ENCODE measurements around the gene CERS3.
"Not testable (repeated sequence)": the region's sequence is repeated elsewhere in the genome, so short reads cannot be mapped to it uniquely, and the experiment has no call there.

The CERS3 gene

DNA sequence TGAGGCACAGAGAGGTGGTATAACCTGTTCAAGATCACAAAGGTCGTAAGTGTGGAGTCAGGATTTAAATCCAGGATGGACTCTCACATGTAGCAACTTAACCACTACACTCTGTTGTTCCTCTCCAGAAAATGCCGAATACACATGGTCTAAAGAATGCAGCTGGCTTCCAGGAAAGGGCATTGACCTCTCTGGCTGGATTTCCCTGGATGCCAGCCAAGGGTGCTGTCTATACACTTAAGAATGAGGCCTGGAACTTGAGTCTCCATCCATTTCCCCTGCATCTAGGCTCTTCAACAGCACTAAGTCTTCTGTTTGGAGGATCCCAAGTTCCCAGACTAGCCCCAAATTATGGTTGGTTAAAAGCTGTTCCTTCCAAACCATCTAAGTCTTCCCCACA, 60.5 kb downstream of the CERS3 start:
- DNase-seq (ENCODE audit: low read depth in 2 of 3, low spot score in 1 of 3), result no peak

DNA sequence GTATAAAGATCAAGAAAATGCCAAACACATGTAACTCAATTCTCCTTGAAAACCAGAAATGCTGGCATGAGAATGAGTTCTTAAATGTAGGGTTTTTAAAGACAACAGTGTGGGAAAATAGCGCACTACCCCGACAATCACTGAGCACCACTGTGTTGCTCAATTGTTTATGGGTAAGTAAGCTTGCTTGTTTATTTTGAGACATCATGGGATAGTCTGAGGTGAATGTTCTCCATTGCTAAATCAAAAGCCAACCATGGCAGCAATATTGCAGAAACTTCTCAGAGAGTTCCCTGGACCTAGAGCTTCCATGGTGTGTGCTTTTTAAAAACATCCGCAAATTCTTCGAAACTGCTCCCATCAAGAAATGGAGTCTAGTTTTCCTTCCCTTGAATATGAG, 62.7 kb downstream of the CERS3 start:
- no peak for DNase-seq (ENCODE audit: low read depth in 2 of 3, low spot score in 1 of 3)

DNA sequence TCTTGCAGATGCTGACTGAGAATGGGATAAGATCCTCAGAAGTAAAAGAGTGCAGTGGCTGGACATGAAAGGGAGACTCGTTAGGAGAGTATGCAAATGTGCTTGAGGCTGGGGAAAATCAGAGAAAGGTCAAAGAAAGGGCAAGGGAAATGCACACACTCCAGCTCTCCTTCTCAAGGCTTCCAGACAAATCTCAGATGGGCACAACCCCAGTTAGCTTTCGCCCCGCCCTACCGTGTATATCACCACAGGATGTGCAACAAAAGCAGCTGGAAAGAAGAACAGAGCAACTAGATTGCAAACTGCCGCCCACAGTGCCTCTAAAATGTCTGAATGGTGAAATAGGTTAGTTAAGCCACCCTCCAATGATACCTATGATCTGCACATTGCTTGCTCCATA, 63.9 kb downstream of the CERS3 start:
- DNase-seq (ENCODE audit: low read depth in 2 of 3, low spot score in 1 of 3), result no peak

DNA sequence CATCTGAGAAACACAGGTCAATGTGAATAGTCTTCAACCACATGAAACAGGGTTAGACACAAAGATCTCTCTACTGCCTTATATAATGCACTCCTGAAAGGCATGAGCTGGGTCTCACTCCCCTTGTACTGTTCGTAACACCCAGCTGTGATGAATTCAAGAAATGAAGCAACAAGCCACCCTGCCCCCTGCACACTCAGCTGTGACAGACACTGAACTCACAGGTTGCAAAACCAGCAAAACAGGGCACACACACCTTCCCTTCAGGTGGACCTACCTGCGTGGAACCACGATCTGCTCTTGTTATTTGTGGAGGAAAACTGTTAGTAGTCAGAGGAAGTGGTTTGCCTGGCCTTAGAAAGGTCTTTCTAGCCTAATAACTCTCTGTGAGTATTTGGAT, 64.5 kb downstream of the CERS3 start:
- no peak for DNase-seq (ENCODE audit: low read depth in 2 of 3, low spot score in 1 of 3)

DNA sequence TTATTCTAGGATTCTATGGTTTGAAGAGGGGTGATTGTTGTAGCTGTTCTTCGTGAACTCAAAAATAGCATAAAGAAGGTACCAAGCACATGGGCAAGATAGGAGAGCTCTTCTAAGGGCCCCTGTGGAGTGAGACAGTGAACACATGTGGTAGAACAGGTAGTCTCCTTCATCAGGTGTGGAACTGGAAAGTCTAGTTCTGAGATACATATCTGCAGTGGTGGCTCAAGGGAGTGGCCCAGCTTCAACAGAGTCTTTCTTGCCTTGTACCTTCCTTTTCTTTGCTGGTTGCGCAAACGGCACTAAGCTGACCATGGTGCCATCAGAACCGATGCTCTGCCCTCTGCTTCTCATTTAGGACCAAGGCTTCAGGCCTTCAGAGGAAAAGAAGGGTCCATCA, 65.2 kb downstream of the CERS3 start:
- DNase-seq (ENCODE audit: low read depth in 2 of 3, low spot score in 1 of 3), result no peak

DNA sequence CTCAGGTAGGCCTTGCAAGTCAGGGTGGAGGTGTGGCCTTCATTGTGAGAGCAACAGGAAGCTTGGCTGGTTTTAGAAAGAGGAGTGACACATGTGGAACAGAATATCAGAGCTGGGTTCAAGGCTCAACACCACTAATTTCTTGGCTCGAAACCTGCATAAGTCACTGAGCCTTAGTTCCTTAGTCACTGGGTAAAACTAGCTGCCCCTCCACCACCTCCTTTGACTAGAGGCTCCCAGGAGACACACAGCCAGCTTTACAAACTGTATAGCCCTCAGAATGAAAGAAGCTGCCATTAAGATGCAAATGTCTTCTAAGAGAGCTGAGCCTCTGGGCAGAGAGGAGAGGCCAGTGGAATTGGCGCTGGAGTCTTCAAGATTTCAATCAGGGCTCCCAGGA, 67.7 kb downstream of the CERS3 start:
- DNase-seq (ENCODE audit: low read depth in 2 of 3, low spot score in 1 of 3), result no peak

DNA sequence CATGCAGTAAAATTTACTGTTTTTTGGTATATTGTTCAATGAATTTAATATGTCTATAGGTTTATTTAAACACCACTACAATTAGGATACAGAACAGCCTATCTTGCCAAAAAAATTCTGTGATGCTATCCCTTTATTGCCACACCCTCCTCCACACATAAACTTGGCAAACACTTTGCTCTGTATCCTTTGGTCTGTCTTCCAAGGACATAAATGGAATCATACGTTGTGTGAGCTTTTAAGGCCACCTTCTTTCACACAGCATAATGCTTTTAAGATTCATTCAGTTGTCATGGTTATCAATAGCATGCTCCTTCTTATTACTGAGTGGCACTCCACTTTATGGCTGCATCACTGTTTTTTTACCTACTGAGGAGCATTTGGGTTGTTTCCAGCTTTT, 71.5 kb downstream of the CERS3 start:
- no peak for DNase-seq (ENCODE audit: low read depth in 2 of 3, low spot score in 1 of 3)

DNA sequence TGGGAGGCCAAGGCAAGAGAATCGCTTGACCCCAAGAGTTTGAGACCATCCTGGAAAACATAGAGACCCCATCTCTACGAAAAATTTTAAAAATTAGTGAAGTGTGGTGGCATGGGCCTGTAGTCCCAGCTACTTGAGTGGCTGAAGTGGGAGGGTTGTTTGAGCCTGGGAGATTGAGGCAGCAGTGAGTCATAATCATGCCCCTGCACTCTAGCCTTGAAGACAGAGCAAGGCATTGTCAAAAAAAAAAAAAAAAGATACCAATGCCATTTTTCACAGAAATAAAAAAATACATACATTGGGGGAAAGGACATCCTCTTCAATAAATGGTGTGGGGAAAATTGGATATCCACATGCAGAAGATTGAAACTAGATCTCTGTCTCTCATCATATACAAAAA, 74.6 kb downstream of the CERS3 start:
- no peak for DNase-seq (ENCODE audit: low read depth in 2 of 3, low spot score in 1 of 3)

DNA sequence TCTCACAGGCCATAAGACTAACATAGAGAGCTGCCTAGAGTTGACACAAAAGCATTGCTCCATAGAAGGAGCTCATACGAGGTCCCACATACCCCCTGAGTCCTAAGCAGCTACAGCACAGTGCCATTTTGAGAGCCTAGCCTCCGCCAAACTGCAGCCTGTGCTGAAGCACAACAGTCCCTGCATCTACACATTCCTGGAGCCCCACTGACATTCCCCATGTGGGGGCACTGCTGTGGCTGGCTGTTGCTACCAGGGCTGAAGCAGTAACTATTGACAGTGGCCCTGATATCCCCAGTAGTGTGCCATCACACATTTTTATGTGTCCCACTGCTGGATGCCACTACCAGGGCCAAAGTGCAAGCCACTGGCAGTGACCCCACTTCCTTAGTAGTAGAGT, 80.3 kb downstream of the CERS3 start:
- no peak for DNase-seq (ENCODE audit: low read depth in 2 of 3, low spot score in 1 of 3)

DNA sequence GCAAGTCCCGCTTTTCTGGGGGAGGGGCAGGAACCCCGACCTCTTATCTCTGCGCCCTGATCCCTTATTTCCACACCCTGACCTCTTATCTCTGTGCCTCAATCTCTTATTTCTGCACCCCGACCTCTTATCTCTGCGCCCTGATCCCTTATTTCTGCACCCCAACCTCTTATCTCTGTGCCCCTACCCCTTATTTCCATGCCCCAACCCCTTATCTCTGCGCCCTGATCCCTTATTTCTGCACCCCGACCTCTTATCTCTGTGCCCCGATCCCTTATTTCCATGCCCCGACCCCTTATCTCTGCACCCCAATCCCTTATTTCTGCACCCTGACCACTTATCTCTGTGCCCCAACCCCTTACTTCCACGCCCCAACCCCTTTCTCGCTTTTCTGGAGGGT, 87.7 kb downstream of the CERS3 start:
- DNase-seq (ENCODE audit: low read depth in 2 of 3, low spot score in 1 of 3), result not testable (repeated sequence)

DNA sequence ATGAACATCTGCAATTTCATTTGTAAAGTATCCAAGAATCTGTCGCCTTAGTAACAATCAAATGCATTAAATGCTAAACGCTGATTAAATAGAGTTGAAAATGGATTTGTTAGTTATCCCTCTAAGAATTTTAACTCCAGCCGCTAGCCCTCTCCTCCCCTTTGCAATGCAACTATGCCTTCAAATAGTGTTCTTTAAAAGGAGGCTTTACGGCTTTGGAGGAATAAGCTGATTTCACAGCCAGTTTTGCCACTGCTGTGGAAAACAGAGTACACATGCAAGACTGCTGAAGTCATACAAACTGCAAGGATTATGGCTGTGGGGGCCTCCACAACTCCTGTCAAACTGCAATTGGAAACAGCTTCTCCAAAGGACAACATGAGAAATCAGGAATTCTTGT, 89.2 kb downstream of the CERS3 start:
- DNase-seq (ENCODE audit: low read depth in 2 of 3, low spot score in 1 of 3), result no peak

DNA sequence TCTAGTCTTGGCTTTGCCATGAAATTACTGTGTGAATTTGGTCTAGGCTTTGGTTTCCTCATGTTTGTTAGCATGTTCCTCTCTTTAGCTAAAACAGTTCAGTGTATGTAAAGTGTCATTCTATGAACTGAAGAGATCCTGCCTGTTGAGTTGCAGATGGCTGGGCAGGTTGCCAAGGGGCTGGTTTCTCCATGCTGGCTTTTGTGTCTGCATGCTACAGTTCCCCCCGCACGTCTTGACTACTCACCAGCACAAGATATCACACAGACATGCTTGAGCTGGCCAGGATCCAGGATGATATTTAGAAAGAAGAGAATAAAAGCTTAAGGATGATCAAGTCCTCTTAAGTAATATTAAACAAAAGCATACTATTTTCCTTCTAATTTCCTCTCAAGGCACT, 90.2 kb downstream of the CERS3 start:
- peak in 2 of 3 donors; percentile 3 to 11 for DNase-seq (ENCODE audit: low read depth in 2 of 3, low spot score in 1 of 3)

DNA sequence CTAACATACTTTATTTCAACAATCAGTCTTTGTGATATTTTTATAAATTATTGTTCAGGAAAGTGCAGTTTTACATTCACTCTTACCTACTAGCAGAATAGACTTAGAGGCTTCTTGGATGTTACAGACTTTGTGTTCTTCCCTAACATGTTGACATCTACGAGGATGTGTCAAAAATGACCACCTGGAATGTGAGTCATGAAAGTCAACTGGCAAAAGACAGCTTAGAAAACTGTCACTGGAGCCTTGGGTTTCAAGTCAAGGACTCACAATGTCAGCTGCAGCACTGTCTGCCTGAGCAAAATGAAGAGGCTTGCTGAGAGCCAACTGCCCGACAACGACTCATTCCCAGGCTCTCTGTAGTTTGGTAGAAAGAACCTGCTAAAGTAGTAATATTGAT, 91.5 kb downstream of the CERS3 start:
- DNase-seq (ENCODE audit: low read depth in 2 of 3, low spot score in 1 of 3), result no peak

DNA sequence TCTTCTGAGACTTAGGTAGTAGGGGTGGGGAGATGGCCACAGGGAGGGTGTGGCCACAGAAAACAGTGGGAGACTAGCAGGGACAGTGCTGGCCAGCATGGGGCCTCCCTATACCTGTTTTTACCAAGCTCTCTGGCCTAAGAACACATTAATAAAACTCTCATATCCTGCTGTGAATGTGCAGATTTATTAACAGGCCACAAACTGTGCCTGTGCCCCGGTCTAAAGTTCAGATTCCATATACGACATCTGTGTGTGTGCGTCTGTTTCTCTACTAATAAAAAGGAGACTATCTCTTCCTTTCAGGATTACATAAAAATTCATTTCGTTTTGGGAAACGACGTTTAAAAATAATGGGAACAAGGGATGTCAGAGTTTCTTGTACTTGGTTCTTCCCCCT, 94.2 kb downstream of the CERS3 start:
- DNase-seq (ENCODE audit: low read depth in 2 of 3, low spot score in 1 of 3), result no peak

DNA sequence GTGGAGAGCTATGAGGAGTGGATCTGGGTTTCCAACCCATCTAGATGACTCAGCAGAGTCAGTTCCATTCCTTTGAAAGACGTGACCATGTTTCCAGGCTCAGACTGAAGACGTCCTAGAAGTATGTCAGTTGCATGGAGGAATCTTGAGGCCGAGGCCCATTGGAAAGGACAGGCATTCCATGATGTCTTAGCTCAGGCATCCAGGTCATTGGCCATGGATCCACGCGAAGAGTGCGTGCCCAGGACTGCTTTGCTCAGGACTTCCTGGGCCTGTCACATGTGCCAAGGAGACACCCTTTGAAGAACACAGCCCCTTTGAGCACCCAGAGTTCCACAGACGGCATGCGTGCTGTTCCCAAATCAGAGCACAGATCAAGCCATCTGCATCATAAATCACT, 94.7 kb downstream of the CERS3 start:
- DNase-seq (ENCODE audit: low read depth in 2 of 3, low spot score in 1 of 3), result no peak

DNA sequence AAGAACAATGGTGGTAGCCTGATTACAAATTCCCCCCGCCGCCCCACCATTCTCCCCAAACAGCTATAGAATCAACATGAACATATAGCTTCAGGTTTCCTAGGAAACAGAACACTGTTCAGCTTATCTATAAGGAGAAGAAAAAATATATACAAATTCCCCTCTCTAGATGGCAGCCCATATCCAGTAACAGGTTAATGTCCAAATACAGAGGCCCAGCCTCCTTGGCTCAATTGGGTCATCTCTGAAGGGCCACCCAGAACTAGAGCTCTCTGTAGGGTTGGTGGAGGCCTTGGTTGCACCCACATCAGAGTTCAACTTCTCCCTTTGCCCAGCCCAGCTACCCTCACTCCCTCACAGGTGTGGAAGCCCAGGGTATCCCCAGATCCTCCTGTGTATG, 95.4 kb downstream of the CERS3 start:
- DNase-seq (ENCODE audit: low read depth in 2 of 3, low spot score in 1 of 3), result no peak

DNA sequence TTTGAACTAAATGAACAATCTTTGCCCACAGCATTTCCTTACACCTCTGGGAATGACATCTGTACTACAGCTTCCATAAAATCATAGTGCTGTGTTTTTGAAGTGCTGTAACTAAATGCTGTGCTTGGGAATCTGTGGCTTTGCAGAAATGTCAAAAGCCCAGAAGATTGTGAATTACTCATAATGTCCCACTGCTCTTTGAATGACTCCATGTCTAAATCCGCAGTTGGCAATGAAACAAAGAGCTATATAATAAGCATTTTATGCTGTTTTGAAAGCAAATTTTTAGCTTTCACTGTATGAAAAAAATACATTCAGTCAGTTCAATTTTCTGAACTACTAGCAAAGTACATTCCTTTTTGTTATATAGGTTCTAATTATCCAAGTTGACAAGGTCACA, 98.3 kb downstream of the CERS3 start:
- no peak for DNase-seq (ENCODE audit: low read depth in 2 of 3, low spot score in 1 of 3)

DNA sequence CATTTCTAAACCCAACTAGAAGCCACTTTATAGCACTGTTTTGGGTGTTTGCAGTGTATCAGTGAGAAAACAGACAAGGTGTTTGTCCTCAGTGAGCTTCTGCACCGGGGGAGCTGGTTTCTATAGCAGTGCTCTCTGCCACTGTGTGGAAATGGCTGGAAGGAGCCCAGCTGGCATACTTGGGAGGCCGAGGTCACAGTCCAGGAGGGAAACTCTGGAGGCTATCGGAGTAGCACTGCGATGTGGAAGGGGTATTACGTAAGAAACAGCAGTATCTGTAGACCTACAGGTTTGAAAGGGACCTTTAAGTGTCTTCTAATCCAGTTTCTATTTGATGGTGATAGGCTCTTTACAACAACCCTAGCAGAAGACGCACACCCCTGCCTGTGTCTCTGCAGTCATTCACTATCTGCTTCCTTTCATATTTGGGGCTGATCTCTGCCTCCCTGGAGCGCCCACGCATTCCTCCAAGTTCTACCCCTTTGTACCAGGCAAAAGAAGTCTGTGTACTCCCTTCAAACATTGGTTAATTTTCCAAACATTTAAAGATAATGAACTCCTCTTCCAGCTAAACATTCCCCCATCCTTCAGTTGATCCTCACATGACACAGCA, 99.5 kb downstream of the CERS3 start:
- no peak for DNase-seq (ENCODE audit: low read depth in 2 of 3, low spot score in 1 of 3)

DNA sequence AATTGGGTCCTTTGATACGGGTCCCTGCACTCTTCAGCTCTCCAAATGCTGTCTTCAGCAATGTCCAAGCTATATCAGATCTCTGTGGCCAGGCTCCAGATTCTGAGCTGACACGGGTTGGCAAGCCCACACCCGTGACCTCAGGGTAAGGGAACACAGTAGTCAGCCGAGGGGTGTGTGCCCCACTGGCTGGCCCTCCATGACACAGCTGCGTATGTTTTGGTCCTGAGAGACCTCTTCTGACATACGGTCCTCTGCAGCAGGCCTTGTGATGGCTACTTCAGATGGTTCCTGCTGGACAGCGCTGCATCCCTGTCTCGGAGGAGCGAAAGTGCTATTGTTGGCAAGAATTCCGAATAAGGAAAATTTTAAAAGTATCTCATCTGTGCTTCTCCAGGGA, 101.8 kb downstream of the CERS3 start:
- no peak for DNase-seq (ENCODE audit: low read depth in 2 of 3, low spot score in 1 of 3)

DNA sequence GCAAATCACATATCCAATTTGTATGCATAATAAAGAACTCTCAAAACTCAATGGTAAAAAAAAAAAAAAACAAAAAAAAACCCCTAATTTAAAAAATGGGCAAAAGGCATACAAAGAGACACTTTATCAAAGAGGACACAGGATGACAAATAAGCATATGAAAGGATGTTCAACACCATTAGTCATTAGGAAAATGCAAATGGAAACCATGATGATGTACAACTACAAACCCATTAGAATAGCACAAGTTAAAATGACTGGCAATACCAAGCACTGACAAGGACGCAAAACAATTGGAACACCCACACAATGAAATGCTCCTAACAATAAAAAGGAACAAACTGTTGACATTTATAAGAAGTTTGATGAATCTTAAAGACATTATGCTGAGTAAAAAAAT, 123.6 kb downstream of the CERS3 start:
- DNase-seq (ENCODE audit: low read depth in 2 of 3, low spot score in 1 of 3), result no peak

DNA sequence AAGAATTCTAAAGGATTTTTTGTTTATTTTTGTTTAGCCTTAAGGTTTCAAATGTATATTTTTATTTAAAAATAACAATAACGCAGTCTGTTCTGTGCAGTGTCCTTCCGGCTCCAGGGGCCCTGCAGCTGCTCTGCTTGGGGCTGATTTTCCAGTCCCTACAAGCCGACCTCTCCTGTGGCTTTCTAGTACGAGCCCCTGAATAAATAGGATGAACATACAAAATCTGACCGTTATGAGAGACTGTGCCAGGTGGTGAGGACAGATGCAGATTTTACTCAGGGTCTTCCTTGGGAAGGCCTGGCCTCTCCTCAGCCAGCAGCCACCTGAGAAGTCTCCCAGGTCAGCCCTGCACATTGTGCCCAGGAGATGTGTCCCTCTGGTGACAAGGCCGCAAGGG, 127.8 kb downstream of the CERS3 start:
- DNase-seq (ENCODE audit: low read depth in 2 of 3, low spot score in 1 of 3), result no peak

DNA sequence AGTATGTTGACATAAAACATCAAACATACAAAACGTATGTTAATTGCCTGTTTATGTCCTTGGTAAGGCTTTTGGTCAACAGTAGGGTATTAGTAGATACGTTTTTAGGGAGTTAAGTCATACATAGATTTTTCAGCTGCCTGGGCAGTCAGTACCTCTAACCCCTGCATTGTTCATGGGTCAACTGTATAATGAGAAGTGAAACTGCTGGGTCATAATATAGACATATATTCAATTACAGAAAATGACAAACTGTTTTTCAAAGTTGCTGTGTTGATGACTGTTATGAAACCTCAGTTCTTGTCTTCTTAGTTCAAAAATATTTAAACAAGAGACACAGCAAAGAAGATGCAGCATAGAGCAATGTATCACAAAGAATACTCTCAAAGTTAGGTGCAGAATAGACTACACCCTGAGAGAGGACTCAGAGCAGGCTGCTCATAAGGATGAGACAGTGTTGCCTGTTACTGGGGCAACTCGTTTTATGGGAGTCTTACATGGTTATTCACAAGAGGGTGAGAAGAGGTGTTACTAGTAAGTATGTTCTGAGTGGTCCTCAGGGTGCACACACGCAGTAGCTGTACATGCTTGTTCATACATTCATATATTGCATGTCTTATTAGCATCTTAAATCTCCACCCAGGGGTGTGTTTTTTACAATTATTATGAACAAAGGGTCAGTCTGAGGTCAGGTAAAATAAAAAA, 133.9 kb downstream of the CERS3 start:
- no peak for DNase-seq (ENCODE audit: low read depth in 2 of 3, low spot score in 1 of 3)

DNA sequence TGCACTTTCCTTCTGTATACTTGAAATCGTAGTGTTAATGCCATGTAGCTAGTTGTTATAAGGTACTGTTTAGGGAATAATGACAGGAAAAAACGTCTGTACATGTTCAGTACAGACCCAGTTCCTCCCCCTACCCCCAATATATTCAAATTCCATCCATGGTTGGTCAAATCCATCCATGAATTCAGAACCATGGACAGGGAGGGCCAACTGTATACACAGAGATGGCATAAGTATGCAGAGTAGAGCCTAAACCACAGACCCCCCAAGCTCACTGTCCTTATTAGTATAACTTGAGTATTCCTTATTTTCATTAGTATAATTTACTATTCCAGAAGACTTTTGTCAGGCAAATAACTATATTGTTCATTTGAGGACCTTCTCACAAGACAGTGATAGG, 135.7 kb downstream of the CERS3 start:
- DNase-seq (ENCODE audit: low read depth in 2 of 3, low spot score in 1 of 3), result no peak
